H1 (cell line): ENCODE results near the gene WDFY3. TPM values are rescaled to one million over a fixed set of nuclear protein-coding genes. Genes with fewer than 3 reads are reported as not detected.

Experiments
- BCL11A ChIP-seq, 2 experiments: IDR thresholded peaks; one replicate each; pipeline ENCODE4 v1.6.1; 2011; ENCODE audit warnings: low read depth in 2 of 2, low read length in 2 of 2, mild to moderate bottlenecking in 2 of 2
- GABPA ChIP-seq: IDR thresholded peaks from 2 replicates; pipeline ENCODE4 v1.6.1; 2011; ENCODE audit warnings: mild to moderate bottlenecking, low read length, moderate library complexity, borderline replicate concordance; ENCODE audit not compliant: insufficient read depth
- MAFK ChIP-seq: IDR thresholded peaks from 2 replicates; pipeline ENCODE4 v1.6.1; 2012; ENCODE audit warnings: low read depth, mild to moderate bottlenecking, improper control_type of control experiment, low read length
- RBBP5 ChIP-seq: IDR thresholded peaks from 2 replicates; pipeline ENCODE4 v1.7.1; 2012; ENCODE audit warnings: low read depth, mild to moderate bottlenecking, inconsistent platforms, low read length, moderate library complexity, borderline replicate concordance
- RXRA ChIP-seq: IDR thresholded peaks from 2 replicates; pipeline ENCODE4 v1.6.1; 2011; ENCODE audit warnings: low read depth, mild to moderate bottlenecking, low read length, moderate library complexity; ENCODE audit not compliant: insufficient read depth
- SIRT6 ChIP-seq: IDR thresholded peaks from one replicate; pipeline ENCODE4 v1.7.1; 2012; ENCODE audit warnings: low read length, inconsistent platforms
- SRF ChIP-seq: IDR thresholded peaks from 2 replicates; pipeline ENCODE4 v1.6.1; 2011; ENCODE audit warnings: mild to moderate bottlenecking, low read depth, low read length, moderate library complexity
- YY1 ChIP-seq: IDR thresholded peaks from 2 replicates; pipeline ENCODE4 v1.6.1; 2011; ENCODE audit warnings: low read depth, mild to moderate bottlenecking, low read length
- polyA plus RNA-seq, 7 experiments: library from polyadenylated mRNA; depleted of rRNA in 3 of 7; stranded (reverse) in 5 of 7; unstranded in 2 of 7; fragments of >200 nt in 5 of 7; fragments of 200-250 nt in 2 of 7; gene quantifications; 1 replicate in 5 of 7; 2 replicates in 1 of 7; 4 replicates in 1 of 7; pipeline versions ENCODE4 v1.2.1 to v1.2.3, GENCODE V29; 2011 to 2013; ENCODE audit warnings: missing spikeins in 2 of 7, mixed read lengths in 2 of 7
- total RNA-seq: library from RNA; stranded (reverse); fragmentation: NEBNext Ultra II Directional; extraction: Animal tissue kit (Norgen Biotek cat#: 25700); gene quantifications from 2 replicates; pipeline ENCODE4 v1.2.1, GENCODE V29; 2021
- TF ChIP-seq, protein P1 (sequence below): fragments of 300-600 bp; sonication (generic); IDR thresholded peaks from 2 replicates; pipeline ENCODE4 v1.7.1; 2012; ENCODE audit warnings: low read length, moderate library complexity, mild to moderate bottlenecking, inconsistent platforms; ENCODE audit not compliant: insufficient replicate concordance
- TF ChIP-seq, protein P2 (sequence below): IDR thresholded peaks from 2 replicates; pipeline ENCODE4 v1.6.1; 2012; ENCODE audit warnings: low read length, inconsistent platforms

The WDFY3 gene
- total and polyA plus RNA-seq, 2 of the 8 experiments (the other 6 are each of a cell fraction or from before 2014, with no cell fraction given), result 25.6 to 62.4 TPM

DNA sequence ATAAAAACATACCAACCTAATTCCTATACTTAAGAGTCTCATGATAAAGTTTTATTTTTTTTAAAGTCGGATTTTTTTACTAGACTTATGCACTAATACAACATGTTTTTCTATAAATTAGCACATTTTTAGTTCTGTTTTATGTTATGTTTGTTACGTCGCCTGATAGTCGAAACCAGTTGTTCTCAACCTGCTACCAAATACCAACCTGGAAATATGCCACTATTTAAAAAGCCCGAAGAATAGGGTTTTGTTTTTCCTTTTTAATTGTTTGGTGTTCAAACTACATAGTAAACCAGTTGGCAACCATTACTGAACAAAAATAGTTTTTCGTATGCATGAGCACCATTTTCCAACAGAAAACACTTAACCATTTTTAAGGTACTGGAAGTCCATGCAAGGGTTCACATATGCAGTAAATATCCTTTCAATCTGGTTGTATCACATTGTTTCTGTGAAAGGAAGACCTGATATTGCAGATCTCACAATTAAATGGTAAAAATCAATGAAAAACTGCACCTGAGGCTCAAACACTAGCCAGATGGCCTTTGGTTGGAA lies 1.4 kb downstream of the WDFY3 start (continued):
- TF ChIP-seq, protein P1, sequence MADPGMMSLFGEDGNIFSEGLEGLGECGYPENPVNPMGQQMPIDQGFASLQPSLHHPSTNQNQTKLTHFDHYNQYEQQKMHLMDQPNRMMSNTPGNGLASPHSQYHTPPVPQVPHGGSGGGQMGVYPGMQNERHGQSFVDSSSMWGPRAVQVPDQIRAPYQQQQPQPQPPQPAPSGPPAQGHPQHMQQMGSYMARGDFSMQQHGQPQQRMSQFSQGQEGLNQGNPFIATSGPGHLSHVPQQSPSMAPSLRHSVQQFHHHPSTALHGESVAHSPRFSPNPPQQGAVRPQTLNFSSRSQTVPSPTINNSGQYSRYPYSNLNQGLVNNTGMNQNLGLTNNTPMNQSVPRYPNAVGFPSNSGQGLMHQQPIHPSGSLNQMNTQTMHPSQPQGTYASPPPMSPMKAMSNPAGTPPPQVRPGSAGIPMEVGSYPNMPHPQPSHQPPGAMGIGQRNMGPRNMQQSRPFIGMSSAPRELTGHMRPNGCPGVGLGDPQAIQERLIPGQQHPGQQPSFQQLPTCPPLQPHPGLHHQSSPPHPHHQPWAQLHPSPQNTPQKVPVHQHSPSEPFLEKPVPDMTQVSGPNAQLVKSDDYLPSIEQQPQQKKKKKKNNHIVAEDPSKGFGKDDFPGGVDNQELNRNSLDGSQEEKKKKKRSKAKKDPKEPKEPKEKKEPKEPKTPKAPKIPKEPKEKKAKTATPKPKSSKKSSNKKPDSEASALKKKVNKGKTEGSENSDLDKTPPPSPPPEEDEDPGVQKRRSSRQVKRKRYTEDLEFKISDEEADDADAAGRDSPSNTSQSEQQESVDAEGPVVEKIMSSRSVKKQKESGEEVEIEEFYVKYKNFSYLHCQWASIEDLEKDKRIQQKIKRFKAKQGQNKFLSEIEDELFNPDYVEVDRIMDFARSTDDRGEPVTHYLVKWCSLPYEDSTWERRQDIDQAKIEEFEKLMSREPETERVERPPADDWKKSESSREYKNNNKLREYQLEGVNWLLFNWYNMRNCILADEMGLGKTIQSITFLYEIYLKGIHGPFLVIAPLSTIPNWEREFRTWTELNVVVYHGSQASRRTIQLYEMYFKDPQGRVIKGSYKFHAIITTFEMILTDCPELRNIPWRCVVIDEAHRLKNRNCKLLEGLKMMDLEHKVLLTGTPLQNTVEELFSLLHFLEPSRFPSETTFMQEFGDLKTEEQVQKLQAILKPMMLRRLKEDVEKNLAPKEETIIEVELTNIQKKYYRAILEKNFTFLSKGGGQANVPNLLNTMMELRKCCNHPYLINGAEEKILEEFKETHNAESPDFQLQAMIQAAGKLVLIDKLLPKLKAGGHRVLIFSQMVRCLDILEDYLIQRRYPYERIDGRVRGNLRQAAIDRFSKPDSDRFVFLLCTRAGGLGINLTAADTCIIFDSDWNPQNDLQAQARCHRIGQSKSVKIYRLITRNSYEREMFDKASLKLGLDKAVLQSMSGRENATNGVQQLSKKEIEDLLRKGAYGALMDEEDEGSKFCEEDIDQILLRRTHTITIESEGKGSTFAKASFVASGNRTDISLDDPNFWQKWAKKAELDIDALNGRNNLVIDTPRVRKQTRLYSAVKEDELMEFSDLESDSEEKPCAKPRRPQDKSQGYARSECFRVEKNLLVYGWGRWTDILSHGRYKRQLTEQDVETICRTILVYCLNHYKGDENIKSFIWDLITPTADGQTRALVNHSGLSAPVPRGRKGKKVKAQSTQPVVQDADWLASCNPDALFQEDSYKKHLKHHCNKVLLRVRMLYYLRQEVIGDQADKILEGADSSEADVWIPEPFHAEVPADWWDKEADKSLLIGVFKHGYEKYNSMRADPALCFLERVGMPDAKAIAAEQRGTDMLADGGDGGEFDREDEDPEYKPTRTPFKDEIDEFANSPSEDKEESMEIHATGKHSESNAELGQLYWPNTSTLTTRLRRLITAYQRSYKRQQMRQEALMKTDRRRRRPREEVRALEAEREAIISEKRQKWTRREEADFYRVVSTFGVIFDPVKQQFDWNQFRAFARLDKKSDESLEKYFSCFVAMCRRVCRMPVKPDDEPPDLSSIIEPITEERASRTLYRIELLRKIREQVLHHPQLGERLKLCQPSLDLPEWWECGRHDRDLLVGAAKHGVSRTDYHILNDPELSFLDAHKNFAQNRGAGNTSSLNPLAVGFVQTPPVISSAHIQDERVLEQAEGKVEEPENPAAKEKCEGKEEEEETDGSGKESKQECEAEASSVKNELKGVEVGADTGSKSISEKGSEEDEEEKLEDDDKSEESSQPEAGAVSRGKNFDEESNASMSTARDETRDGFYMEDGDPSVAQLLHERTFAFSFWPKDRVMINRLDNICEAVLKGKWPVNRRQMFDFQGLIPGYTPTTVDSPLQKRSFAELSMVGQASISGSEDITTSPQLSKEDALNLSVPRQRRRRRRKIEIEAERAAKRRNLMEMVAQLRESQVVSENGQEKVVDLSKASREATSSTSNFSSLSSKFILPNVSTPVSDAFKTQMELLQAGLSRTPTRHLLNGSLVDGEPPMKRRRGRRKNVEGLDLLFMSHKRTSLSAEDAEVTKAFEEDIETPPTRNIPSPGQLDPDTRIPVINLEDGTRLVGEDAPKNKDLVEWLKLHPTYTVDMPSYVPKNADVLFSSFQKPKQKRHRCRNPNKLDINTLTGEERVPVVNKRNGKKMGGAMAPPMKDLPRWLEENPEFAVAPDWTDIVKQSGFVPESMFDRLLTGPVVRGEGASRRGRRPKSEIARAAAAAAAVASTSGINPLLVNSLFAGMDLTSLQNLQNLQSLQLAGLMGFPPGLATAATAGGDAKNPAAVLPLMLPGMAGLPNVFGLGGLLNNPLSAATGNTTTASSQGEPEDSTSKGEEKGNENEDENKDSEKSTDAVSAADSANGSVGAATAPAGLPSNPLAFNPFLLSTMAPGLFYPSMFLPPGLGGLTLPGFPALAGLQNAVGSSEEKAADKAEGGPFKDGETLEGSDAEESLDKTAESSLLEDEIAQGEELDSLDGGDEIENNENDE, result no peak
- TF ChIP-seq YY1 (no peak), SIRT6 (no peak), MAFK (no peak), RXRA (no peak), RBBP5 (no peak), SRF (no peak), BCL11A (IDR thresholded peaks at IDR 0.05; ENCODE audit: low read depth in 2 of 2, low read length in 2 of 2) (no peak), GABPA (no peak)
- TF ChIP-seq, protein P2, sequence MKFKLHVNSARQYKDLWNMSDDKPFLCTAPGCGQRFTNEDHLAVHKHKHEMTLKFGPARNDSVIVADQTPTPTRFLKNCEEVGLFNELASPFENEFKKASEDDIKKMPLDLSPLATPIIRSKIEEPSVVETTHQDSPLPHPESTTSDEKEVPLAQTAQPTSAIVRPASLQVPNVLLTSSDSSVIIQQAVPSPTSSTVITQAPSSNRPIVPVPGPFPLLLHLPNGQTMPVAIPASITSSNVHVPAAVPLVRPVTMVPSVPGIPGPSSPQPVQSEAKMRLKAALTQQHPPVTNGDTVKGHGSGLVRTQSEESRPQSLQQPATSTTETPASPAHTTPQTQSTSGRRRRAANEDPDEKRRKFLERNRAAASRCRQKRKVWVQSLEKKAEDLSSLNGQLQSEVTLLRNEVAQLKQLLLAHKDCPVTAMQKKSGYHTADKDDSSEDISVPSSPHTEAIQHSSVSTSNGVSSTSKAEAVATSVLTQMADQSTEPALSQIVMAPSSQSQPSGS, result no peak
